EH (cell line): Measurements from ENCODE around the gene EAPP.
"Not testable (repeated sequence)": the region's sequence is repeated elsewhere in the genome, so short reads cannot be mapped to it uniquely, and the experiment has no call there.

Experiments
- DNase-seq: peaks from one replicate; pipeline ENCODE4 v3.0.0-alpha.2; 2015; ENCODE audit warnings: low read depth

Gene EAPP

DNA sequence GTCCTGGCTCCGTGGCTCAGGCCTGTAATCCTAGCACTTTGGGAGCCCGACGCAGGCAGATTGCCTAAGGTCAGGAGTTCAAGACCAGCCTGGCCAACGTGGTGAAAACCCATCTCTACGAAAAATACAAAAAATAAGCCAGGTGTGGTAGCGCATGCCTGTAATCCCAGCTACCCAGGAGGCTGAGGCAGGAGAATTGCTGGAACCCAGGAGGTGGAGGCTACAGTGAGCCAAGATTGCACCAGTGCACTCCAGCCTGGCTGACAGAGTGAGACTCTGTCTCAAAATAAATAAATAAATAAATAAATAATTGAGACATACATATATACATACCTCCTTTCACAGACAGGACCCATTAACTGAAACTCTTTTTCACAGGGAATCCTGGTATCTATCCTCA, 1.4 kb downstream of the EAPP start:
- DNase-seq: not testable (repeated sequence)

DNA sequence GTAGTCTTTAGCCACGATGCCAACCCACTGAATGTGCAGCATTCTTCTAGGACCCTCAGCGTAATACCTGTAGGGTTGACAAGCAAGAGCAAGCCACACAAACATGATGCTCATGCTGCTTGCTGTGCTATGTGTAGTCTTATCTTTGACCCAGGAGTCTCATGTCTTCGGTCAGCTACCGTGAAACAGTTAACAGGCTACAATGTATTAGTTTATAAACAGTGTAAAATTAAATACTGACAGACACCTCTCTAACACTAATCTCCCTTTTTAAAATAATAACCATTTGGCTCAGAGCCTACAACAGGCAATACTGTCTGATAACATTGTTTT, 1.9 kb downstream of the EAPP start:
- no peak for DNase-seq

DNA sequence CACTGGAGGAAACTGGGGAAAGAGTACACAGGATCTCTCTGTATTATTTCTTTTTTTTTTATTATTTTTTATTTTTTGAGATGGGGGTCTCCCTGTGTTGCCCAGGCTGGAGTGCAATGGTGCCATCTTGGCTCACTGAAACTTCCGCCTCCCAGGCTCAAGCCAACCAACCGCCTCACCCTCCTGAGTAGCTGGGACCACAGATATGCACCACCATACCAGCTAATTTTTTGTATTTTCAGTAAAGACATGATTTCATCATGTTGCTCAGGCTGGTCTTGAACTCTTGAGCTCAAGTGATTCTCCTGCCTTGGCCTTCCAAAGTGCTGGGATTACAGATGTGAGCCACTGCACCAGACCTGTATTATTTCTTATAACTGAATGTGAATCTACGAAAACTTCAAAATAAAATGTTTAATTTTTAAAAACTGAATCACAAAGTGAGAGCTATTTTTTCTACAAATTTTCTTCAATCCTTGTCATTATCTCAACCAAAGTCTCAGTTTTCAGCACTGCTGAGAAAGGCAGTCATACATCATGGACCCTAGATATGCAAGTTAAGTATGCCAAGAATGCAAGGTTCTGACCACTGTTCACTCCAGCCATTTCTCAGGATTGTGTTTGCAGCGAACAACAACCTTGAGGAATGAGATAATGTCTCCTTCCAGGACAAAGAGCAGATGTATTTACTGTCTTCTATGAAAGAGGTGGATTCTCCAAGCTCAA, 2.4 kb downstream of the EAPP start:
- peak; percentile 77 for DNase-seq

DNA sequence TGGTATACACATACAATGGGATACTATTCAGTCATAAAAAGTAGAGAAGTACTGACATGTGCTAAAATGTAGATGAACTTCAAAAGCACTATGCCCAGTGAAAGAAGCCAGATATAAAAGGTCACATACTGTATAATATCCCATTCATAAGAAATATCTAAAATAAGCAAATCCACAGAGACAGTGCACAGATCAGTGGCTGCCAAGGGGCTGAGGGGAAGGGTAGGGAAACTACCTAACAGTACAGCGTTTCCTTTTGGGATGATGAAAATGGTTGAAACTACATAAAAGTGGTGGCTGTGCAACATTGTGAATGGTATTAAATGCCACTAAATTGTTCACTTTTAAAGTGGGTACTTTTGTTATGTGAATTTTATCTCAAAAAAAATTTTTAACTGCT, 11.9 kb downstream of the EAPP start:
- no peak for DNase-seq

DNA sequence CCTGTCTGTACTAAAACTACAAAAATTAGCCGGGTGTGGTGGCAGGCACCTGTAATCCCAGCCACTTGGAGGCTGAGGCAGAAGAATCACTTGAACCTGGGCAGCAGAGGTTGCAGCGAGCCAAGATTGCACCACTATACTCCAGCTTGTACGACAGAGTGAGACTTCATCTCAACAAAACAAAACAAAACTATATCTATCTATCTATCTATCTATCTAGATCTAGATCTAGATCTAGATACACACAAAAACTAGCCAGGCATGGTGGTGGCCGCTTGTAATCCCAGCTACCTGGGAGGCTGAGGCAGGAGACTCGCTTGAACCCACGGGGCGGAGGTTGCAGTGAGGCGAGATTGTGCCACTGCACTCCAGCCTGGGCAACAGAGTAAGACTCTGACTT, 15.3 kb downstream of the EAPP start:
- not testable (repeated sequence) for DNase-seq

DNA sequence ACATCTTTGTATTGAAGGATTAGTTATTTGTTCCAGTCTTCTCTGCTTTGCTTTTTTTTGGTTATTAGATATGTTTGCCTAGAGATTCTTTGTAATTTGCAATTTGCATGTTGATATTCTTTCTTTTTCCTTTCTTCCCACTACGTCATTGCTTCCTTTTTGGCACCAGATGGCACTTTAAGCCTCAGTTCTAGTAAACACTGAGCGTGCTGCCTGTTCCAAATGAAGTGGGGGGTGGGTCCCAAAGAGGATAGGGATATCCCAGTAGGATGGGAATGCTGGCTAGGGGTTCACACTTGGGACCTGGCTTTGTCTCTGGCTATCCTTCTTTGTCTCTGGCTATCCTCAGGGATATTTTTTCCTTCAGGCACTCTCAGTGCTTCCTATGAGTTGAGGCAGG, 17.0 kb downstream of the EAPP start:
- no peak for DNase-seq

DNA sequence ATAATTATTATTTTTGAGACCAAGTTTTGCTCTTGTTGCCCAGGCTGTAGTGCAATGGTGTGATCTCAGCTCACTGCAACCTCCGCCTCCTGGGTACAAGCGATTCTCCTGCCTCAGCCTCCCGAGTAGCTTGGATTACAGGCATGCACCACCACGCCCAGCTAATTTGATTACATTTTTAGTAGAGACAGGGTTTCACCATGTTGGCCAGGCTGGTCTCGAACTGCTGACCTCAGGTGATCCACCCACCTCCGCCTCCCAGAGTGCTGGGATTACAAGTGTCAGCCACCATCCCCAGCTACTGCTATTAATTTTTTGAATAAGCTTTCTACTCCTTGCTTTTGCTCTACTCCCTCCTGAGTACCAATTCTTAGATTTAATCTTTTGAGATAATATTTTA, 18.4 kb downstream of the EAPP start:
- not testable (repeated sequence) for DNase-seq

DNA sequence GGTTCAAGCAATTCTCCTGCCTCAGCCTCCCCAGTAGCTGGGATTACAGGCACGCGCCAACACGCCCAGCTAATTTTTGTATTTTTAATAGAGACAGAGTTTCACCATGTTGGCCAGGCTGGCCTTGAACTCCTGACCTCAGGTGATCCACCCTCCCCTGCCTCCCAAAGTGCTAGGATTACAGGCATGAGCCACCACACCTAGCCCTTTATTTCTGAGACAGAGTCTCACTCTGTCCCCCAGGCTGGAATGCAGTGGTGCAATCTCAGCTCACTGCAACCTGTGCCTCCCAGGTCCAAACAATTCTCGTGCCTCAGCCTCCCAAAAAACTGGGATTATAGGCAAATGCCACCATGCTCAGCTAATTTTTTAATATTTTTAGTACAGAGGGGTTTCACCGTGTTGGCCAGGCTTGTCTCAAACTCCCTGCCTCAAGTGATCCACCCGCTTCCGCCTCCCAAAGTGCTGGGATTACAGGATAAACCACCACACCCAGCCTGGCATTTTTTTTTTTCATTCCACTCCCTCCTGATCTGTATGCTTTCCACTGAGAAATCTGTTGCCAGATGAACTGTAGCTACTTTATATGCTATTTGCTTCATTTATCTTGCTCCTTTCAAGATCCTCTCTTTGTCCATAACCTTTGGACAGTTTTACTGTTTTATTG, 19.1 kb downstream of the EAPP start:
- not testable (repeated sequence) for DNase-seq

DNA sequence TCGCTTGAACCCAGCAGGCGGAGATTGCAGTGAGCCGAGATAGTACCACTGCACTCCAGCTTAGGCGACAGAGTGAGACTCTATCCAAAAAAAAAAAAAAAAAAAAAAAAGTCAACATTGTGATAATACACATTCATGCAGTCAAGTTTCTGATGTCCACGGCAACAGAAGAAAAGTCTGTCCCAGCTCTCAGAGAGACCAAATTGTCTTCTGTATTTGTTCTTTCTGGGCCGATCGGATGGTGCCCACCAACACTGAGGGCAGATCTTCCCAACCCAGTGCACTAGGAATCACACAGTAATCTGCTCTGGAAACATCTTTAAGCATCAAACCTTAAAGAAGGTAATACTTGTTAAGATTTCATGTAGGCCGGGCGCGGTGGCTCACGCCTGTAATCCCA, 31.6 kb downstream of the EAPP start:
- no peak for DNase-seq

DNA sequence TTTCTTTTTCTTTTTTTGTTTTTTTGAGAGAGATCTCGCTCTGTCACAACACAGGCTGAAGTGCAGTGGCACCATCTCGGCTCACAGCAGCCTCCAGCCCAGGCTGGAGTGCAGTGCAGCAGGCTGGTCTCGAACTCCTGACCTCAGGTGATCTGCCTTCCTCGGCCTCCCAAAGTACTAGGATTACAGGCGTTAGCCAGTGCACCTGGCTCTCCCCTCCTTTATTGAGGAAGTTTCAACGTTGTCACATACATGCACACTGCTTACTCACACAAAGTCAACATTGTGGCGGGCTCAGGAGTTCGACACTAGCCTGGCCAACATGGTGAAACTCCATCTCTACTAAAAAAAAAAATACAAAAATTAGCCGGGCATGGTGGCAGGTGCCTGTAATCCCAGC, 32.0 kb downstream of the EAPP start:
- DNase-seq: no peak

DNA sequence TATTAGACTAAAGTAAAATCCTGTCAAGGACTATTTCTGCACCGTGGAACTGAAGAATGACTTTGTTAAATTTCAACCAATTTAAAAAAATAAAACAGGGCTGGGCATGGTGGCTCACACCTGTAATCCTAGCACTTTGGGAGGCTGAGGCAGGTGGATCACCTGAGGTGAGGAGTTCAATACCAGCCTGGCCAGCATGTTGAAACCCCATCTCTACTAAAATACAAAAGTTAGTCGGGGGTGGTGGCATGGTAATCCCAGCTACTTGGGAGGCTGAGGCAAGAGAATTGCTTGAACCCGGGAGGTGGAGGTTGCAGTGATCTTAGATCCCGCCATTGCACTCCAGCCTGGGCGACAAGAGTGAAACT, 34.4 kb downstream of the EAPP start:
- not testable (repeated sequence) for DNase-seq

DNA sequence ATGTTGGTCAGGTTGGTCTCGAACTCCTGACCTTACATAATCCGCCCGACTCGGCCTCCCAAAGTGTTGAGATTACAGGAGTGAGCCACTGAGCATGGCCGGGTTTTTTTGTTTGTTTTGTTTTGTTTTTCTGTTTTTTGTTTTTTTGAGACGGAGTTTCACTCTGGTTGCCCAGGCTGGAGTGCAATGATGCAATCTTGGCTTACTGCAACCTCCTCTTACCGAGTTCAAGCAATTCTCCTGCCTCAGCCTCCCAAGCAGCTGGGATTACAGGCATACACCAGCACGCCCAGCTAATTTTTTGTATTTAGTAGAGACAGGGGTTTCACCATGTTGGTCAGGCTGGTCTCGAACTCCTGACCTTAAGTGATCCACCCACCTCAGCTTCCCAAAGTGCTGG, 35.5 kb downstream of the EAPP start:
- DNase-seq: not testable (repeated sequence)

DNA sequence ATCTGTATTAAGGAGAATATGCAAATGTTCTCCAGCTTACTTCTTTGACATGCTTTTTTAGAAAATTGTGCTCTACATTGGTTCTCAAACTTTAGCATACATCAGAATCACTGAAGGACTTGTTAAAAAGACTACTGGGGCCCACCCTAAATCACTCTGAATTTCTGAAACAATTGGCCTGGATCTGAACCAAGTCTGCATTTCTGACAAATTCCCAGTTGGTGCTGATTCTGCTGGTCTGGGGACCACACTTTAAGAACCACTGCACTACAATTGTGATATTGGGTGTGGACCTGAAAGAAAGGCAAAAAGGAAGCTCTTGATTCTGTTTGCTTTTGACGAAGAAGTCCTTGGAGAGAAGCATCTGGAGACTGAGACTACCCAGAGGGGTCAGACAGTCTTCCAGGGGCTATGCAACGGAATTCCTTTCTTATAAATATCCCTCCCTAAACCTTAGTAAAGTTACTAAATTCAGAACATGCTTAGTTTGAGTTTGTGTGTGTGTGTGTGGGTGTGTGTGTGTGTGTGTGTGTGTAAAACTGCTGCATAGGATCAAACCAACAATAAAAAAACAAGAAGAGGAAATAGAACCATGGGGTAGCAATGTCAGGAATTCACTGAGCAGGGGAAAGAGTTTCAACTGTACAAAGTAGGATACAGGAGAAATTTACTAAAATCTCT, 36.8 kb downstream of the EAPP start:
- DNase-seq: peak; percentile 68

DNA sequence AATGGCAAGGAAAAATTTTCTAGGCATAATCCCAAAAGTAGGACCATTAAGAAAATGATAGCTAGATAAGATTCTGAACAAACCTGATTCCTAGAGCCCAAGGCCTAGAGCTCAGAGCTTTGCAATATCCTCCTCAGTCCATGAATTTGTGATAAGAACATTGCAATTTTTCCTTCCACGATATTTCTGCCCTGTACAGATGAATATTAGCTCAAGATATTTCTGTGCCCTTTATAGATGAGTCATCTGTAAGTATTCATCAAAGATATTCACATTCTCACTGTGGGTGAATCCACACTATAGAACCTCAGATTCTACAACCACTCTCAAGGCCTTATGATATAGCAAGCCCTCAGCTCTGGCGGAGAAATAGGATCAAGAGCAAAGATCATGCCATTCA, 37.5 kb downstream of the EAPP start:
- peak; percentile 32 for DNase-seq

DNA sequence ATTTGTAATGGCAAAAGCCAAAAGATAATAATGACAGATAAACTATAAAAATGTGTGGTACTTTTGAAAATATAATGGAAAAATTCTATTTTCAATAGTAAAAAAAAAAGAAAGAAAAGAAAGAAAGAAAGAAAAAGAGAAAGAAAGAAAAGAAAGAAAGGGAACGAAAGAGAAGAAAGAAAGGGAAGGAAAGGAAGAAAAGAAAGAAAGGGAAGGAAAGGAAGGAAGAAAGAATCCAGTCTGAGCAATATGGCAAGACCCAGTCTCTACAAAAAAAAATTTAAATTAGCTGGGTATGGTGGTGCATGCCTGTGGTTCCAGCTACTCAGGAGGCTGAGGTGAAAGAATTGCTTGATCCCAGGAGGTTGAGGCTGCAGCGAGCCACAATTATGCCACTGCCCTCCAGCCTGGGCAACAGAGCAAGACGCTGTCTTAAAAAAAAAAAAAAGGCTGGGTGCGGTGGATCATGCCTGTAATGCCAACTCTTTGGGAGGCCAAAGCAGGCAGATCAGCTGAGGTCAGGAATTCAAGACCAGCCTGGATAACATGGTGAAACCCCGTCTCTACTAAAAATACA, 38.4 kb downstream of the EAPP start:
- peak; percentile 11 for DNase-seq

DNA sequence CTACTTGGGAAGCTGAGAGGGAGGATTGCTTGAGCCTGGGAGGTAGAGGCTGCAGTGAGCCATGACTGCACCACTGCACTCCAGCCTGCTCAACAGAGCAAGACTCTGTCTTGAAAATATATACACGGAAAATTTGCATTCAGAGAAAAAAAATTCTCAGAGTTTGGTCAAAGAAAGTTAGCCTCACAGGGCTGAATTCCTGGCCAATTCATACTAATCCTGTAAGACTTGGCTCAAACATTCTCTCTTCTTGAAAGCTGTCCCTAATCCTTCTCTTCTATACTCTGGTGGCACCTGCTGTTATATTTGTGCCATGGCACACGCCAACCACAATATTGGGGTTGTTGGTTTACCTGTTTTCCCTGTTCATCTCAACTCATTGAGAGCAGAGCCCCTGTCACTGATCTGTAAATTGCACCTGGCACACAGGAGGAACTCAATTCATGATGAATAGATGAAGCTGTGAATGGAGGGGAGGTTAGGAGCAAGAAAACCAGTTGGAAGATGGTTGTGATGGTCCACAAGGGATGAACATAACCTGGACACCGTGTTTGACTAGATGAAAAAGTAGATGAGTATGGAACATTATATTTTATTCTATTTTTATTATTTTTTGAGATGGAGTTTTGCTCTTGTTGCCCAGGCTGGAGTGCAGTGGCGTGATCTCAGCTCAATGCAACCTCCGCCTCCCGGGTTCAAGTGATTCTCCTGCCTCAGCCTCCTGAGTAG, 40.7 kb downstream of the EAPP start:
- peak; percentile 31 for DNase-seq

DNA sequence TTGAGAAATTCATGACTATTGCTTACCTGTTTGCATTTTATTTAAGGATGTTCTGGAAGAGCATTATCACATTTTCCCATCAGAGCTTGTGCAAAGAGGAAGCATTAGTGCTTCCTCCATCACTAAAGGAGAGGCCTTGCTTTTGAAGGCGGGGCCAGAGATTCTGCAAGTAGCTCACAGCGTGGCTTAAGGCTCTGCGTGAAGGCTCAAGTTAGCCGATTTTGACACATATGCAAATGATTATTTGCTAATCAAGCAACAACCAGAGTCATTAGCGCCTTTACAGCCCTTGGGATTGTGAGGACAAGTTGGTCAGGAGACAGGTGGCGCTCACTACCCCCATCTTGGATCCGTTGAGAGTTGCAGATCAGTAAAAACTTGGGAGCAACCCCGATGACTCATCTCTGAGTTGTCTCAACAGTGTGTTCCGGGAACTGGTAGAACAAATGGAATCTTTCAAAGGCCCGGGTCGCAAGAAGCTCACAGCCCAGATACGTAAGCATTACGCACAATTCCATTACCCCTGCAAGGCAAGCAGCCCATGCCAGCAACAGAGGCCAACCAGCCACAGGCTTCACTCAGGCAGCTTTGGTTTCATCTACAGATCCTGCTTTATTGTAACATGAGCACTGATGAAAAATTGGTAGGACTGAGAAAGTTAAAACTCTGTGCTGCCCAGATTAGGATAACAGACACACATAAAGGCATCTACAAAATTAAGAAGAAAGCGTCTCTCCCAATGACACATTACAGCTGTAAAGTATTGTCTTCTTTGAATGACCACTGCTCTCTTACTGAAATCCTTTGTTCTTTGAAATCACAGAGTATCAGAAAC, 42.6 kb downstream of the EAPP start:
- peak; percentile 99 for DNase-seq

DNA sequence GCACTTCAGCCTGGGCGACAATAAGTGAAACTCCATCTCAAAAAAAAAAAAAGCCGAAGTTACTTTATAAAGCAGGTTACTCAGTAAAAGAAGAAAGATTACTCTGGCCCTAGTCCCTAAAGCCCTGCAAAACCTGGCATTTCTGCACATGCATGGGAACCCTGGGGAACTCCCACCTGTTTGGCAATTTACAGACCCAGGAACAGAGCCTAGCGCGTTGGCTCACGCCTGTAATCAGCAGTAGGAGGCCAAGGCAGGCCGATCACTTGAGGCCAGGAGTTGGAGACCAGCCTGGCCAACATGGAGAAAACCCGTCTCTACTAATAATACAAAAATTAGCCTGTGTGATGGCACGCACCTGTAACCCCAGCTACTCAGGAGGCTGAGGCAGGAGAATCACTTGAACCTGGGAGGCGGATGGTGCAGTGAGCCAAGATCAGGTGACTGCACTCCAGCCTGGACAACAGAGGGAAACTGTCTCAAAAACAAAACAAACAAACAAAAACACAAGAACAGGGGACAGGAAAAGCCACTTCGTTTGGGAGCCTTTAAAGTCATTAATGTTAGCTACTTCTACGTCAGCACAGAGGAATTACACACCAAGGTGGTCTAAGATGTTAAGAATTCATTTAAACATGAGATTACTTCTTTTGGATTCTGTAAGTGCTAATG, 43.4 kb downstream of the EAPP start:
- no peak for DNase-seq

DNA sequence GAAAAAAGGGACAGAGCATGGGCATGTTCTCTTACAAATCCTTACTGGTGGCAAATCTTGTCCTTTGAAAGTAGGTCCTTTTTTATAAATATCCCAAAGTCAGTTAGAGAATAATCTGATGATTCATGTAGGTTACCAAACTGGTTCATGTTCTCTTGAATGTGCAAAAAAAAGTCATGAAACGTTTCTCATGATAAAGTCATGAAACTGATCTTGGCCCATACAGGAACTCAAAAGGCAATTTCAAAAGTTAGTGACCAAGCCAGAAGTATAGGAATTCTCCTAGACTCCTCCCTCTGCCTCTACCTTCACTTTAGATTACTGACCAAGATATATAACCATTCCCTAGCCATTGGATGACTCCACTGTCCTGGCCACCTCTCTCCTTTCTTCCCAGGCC, 50.2 kb downstream of the EAPP start:
- DNase-seq: no peak

DNA sequence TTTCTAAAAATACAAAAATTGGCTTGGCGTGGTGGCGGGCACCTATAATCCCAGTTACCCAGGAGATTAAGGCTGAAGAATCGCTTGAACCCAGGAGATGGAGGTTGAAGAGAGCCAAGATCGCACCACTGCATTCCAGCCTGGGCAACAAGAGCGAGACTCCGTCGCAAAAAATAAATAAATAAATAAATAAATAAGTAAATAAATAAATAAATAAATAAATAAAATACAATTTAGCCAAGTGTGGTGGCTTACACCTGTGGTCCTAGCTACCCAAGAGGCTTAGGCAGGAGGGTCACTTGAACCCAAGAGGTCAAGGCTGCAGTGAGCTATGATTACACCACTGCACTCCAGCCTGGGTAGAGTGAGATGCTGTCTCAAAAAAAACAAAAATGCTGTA, 51.0 kb downstream of the EAPP start:
- DNase-seq: no peak

DNA sequence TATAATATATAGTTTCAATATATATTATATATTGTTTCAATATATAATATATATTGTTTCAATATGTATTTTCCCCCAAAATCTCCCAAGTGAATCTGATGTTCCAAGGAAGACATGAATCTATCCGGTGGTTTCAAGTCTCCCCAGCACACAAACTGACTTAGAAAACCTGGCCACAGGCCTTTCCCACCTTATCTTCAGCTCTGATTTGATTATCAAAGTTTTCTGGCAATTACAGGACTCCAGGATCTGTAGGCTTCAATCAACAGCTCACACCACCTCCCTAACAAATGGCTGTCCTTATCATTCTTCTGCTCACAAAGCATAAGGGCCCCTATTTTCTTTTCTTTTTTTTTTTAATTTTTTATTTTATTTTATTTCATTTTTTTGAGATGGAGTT, 54.8 kb downstream of the EAPP start:
- no peak for DNase-seq
